ENCODE results near the gene DHRSX.

The DHRSX gene

GRCh38 chrX:2427147-2427546 lies 73.6 kb downstream of the DHRSX start (continued):
- no peak for TF ChIP-seq CREB5 (CRISPR knock-in tag; IDR thresholded peaks at IDR 0.05; ENCODE audit: low read depth)
- no peak for TF ChIP-seq POU6F1 (CRISPR knock-in tag; IDR thresholded peaks at IDR 0.05; ENCODE audit: borderline replicate concordance, low read depth)

GRCh38 chrX:2426289-2426882 lies 74.4 kb downstream of the DHRSX start:
- no peak for ATAC-seq
- TF ChIP-seq TCF4 (CRISPR knock-in tag; IDR thresholded peaks at IDR 0.05; ENCODE audit: borderline replicate concordance), result no peak
- no peak for TF ChIP-seq PATZ1 (CRISPR knock-in tag; IDR thresholded peaks at IDR 0.05; ENCODE audit: borderline replicate concordance)
- no peak for TF ChIP-seq ZNF70 (CRISPR knock-in tag; IDR thresholded peaks at IDR 0.05)
- TF ChIP-seq ZFP30 (CRISPR knock-in tag; IDR thresholded peaks at IDR 0.05), result no peak
- TF ChIP-seq CSRNP3 (CRISPR knock-in tag; IDR thresholded peaks at IDR 0.05), result no peak
- no peak for TF ChIP-seq POU6F1 (CRISPR knock-in tag; IDR thresholded peaks at IDR 0.05; ENCODE audit: borderline replicate concordance, low read depth)
- TF ChIP-seq BACH2 (CRISPR knock-in tag; IDR thresholded peaks at IDR 0.05; ENCODE audit: borderline replicate concordance), result no peak
- no peak for TF ChIP-seq RARB (CRISPR knock-in tag; IDR thresholded peaks at IDR 0.05)
- TF ChIP-seq ARNTL (CRISPR knock-in tag; IDR thresholded peaks at IDR 0.05; ENCODE audit: borderline replicate concordance, low read depth), result no peak
- no peak for TF ChIP-seq OSR1 (CRISPR knock-in tag; IDR thresholded peaks at IDR 0.05)
- TF ChIP-seq ZFP3 (CRISPR knock-in tag; IDR thresholded peaks at IDR 0.05), result no peak
- TF ChIP-seq TSHZ2 (CRISPR knock-in tag; IDR thresholded peaks at IDR 0.05), result no peak
- TF ChIP-seq ZC3H10 (CRISPR knock-in tag; IDR thresholded peaks at IDR 0.05), result no peak
- TF ChIP-seq CSDC2 (CRISPR knock-in tag; IDR thresholded peaks at IDR 0.05), result no peak
- no peak for TF ChIP-seq GLIS3 (CRISPR knock-in tag; IDR thresholded peaks at IDR 0.05)
- TF ChIP-seq ZNF565 (CRISPR knock-in tag; conservative IDR thresholded peaks at IDR 0.05; ENCODE audit: low read depth), result no peak

- TF ChIP-seq TOX (CRISPR knock-in tag; IDR thresholded peaks at IDR 0.05; ENCODE audit: borderline replicate concordance), result no peak
- no peak for ATAC-seq
These were observed 75.3 kb downstream of the DHRSX start for GRCh38 chrX:2425286-2426071.

All from SK-N-SH treated with all-trans-retinoic acid at 6 μM for 48 hours (cell line).